ENCODE measurements around the gene CHCT1.
A peak's percentile ranks its signal among the peaks of the same experiment; 100 is the strongest.
"Not testable (repeated sequence)": the region's sequence is repeated elsewhere in the genome, so short reads cannot be mapped to it uniquely, and the experiment has no call there.

CHCT1 gene

DNA sequence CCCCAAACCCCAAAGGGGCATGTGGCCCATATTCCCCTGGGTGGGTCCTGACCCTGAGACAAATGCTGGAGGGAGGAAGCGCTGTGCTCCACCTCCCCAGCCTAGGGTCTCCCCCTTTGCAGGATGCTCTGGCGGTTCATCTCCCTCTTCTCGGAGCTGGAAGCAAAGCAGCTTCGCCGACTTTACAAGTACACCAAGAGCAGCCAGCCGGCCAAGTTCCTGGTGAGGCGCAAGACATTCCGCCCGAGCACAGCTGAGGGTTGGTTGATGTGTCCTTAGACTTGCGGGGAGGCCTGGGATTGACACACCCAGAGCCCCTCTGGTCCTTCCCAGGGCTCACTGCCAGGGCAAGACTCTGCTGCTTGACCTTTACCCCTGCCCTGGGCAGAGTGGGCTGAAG lies 4.3 kb downstream of the CHCT1 start:
- CTCF ChIA-PET = interaction anchor here (1.4 kb wide), 1 partner anchor 215 kb away, joined by 3 read pairs; no protein-coding TSS in a partner anchor
- TF ChIP-seq, protein P1, sequence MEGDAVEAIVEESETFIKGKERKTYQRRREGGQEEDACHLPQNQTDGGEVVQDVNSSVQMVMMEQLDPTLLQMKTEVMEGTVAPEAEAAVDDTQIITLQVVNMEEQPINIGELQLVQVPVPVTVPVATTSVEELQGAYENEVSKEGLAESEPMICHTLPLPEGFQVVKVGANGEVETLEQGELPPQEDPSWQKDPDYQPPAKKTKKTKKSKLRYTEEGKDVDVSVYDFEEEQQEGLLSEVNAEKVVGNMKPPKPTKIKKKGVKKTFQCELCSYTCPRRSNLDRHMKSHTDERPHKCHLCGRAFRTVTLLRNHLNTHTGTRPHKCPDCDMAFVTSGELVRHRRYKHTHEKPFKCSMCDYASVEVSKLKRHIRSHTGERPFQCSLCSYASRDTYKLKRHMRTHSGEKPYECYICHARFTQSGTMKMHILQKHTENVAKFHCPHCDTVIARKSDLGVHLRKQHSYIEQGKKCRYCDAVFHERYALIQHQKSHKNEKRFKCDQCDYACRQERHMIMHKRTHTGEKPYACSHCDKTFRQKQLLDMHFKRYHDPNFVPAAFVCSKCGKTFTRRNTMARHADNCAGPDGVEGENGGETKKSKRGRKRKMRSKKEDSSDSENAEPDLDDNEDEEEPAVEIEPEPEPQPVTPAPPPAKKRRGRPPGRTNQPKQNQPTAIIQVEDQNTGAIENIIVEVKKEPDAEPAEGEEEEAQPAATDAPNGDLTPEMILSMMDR (IDR thresholded peaks at IDR 0.05; ENCODE audit: control extremely low read depth, extremely low read depth, low read depth, missing control alignments) = no peak
- DNase-seq (ENCODE audit: extremely low spot score) = no peak
- POLR2A ChIA-PET = no interaction called here

DNA sequence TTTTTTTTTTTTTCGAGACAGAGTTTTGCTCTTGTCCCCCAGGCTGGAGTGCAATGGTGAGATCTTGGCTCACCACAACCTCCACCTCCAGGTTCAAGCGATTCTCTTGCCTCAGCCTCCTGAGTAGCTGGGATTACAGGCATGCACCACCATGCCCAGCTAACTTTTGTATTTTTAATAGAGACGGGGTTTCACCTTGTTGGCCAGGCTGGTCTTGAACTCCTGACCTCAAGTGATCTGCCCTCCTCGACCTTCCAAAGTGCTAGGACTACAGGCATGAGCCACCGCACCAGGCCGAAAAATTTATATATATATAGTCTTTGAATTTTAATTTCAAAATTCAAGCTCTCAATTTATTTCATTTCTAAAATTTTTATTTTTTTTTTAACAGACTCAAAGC lies 6.2 kb downstream of the CHCT1 start:
- POLR2A ChIA-PET; DNase-seq (ENCODE audit: extremely low spot score): not testable (repeated sequence)
- CTCF ChIA-PET = interaction anchor here (1.0 kb wide), 1 partner anchor 141 kb away, joined by 3 read pairs; no protein-coding TSS in a partner anchor

DNA sequence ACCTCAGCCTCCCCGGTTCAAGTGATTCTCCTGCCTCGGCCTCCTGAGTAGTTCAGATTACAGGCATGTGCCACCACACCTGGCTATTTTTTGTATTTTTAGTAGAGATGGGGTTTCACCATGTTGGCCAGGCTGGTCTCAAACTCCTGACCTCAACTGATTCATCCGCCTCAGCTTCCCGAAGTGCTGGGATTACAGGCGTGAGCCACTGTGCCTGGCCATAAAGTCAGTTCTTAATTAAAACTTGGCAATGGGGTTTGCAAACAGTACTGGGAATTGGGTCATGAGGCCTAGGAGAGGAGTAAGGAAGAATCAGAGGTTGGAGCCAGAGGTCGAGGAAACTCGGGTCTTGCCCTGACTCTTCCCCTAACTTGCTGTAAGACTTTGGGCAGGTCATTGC lies 8.3 kb downstream of the CHCT1 start:
- CTCF ChIA-PET = interaction anchor here (1.3 kb wide), 1 partner anchor 11 kb away, joined by 3 read pairs; no protein-coding TSS in a partner anchor
- POLR2A ChIA-PET; DNase-seq (ENCODE audit: extremely low spot score): not testable (repeated sequence)

DNA sequence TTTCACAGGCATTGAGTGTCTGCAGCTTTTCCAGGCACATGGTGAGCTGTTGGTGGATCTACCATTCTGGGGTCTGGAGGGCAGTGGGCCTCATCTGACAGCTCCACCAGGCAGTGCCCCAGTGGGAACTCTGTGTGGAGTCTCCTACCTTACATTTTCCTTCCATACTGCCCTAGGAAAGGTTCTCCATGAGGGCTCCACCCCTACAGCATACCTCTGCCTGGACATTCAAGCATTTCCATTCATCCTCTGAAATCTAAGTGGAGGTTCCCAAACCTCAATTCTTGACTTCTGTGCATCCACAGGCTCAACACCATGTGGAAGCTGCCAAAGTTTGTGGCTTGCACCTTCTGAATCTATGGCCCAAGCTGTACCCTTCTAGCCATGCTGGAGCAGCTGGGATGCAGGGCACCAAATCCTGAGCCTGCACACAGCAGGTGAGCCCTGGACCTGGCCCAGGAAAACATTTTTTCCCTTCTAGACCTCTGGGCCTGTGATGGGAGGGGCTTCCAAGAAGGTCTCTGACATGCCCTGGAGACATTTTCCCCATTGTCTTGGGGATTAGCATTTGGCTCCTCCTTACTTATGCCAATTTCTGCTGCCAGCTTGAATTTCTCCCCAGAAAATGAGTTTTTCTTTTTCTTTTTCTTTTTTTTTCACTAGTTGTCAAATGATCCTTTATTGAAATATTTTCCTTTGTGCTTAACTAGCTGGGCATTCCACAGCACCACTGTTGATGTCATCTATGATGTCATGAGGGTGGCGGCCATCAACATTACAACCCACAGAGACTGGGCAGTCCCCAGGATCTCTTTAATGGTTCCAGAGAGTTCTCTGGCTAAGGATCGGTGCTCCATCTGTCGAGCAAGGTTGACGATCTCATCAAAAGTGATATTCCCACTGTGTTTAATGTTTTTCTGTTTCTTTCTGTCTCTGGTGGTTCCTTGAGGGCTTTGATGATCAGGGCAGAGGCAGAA lies 11.0 kb downstream of the CHCT1 start:
- DNase-seq (ENCODE audit: extremely low spot score); POLR2A ChIA-PET: not testable (repeated sequence)
- CTCF ChIA-PET = interaction anchor here (1.1 to 1.3 kb wide), 3 partner anchors 12 to 263 kb away, joined by 3 to 5 read pairs (median 3); partner anchors contain the start of gene USP32

DNA sequence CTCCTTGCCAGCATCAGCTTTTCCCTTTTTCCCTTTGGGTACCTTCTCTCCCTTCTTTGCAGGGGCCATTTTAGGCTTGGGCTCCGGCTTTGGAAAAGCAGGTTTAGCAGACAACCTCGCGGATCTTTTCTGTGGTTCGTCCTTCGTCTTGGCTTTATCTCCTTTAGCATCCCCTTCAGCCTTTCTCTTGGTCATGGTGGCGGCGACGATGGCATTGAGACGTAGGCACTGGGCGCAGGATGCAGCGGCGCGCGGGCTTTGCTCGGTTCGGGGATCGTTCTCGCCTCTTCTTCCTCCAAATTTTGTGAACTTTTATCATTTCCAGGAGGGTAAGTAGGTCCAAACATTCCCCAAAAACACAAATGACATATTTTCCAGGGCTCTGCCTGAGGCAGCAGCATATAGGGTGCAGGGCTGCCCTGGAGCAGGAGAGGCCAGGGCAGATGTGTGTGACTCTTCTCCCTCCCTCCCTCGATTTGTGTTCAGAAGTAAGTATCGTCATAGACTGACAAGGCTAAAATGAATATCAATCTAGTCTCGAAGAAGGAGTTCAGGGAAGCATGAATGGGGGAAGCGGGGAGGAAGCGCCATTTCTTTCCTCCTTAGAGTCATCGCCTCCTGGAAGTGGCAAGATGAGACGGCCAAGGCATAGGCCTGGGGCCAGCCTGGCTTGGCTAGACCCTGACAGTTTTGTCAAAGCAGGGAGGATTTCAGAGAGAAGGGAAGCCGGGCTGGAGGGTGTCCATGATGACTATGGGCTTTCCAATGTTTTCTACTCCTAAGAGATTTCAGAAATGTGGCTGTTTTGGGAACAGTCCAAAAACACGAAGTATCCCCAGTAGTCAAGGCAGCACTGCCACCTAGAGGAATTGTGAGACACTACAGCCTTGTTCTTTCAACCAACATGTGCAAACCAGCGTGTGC lies 13.2 kb downstream of the CHCT1 start:
- TF ChIP-seq, protein P1 (IDR thresholded peaks at IDR 0.05; ENCODE audit: control extremely low read depth, extremely low read depth, low read depth, missing control alignments) = peak; percentile 84
- DNase-seq (ENCODE audit: extremely low spot score) = peak; percentile 79
- ChIA-PET POLR2A (no interaction called here), CTCF (no interaction called here)

DNA sequence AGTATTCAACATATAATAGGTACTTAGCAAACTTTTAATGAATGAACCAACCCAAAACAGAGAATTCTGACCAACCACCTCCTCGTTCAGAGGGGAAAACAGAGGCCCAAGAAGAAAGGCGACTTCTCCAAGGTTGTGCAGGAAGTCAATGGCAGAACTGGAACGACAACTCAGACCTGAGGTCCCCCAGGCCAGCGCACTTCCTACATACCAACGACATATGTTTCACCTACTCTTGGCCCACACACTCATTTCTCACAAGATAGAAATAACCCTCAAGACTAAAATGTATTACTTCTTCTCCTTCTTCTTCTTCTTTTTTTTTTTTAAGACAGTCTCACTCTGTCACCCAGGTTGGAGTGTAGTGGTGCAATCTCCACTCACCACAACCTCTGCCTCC lies 14.4 kb downstream of the CHCT1 start:
- DNase-seq (ENCODE audit: extremely low spot score) = peak; percentile 27
- CTCF ChIA-PET = no interaction called here
- TF ChIP-seq, protein P1 (IDR thresholded peaks at IDR 0.05; ENCODE audit: control extremely low read depth, extremely low read depth, low read depth, missing control alignments) = no peak
- POLR2A ChIA-PET = no interaction called here

DNA sequence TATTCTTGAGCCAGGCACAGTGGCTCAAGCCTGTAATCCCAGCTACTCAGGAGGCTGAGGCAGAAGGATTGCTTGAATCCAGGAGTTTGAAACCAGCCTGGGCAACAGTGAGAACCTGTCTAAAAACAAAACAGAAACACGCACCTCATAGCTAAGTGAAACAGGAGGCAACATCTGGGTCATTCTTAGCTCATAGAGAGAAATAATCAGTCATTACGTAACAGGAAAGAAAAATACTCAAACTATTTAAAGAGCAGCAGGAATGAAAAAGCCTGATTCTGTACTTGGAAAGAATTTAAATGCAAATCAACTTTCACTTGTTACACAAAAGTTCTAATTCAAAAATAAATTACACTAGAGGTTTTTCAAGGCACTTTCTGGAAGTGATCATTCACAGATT lies 17.2 kb downstream of the CHCT1 start:
- POLR2A ChIA-PET = no interaction called here
- DNase-seq (ENCODE audit: extremely low spot score) = peak; percentile 38
- CTCF ChIA-PET = interaction anchor here (1.5 kb wide), 1 partner anchor 297 kb away, joined by 5 read pairs; no protein-coding TSS in a partner anchor
- TF ChIP-seq, protein P1 (IDR thresholded peaks at IDR 0.05; ENCODE audit: control extremely low read depth, extremely low read depth, low read depth, missing control alignments) = no peak
